Dedifferentiated amniotic fluid mesenchymal stem cell (primary cell): Measurements from ENCODE around the gene PKHD1.
"Not testable (repeated sequence)": the region's sequence is repeated elsewhere in the genome, so short reads cannot be mapped to it uniquely, and the experiment has no call there.

Source experiments
- DNase-seq: peaks from one replicate; pipeline ENCODE4 v3.0.0-alpha.2; 2016; ENCODE audit errors: extremely low spot score

The PKHD1 gene

DNA sequence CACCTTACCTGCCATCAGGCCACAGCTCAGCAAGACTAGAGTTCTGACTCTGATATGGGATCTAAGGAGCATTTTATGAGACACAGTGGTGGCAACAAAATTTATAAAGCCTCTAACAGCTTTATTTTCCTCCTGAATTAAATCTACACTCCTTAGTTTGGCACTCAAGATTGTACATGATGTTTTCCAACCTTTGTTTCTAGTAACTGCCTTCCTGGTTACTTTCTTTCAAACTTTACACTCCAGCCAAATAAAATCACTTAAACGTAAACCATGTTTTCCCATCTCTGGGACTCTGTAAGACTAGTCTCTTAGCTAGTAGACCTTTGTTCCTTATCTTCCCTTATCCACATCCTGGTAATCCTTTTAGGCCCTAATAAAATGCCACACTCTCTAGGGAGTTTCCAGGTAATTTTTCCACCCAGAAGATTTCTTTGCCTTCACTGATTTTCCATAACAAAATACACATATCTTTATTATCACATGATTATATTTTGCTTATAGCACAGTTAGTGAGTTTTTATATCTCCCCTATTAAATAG lies 92.1 kb downstream of the PKHD1 start:
- DNase-seq, result no peak

DNA sequence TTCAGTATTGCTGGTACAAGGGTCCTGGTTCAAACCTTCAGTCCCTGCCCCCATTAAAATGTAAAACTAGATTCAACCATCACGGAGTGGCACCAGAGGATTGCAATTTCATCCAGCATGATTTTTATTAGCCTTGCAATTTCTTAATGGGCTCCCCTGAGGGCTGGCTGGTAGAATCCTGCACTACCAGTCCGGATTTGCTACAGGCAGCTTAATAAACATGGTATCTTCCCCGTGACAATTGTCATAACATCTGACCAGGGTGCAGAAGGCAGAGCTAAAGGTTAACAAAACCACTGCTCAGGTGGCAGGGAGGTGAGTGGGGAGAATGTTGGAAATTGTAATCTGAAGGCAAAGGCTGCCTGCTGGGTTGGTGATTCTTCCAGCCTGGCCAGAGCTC lies 94.5 kb downstream of the PKHD1 start:
- no peak for DNase-seq

DNA sequence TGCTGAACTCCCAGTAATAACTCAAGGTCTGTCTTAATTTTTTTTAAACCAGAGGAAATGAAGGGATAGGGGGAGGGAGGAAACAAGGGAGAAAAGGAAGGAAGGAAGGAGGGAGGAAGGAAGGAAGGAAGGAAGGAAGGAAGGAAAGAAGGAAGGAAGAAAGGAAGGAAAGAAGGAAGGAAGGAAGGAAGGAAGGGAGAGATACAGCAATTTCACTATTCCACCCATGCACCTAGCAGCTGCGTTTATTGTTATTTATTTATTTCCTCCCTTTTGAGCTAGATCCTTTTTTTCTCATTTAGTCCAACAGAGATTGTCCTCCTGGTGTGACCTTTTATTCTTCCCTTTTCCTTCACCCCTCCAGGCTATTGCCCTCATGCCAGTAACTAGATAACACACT lies 97.6 kb downstream of the PKHD1 start:
- no peak for DNase-seq

DNA sequence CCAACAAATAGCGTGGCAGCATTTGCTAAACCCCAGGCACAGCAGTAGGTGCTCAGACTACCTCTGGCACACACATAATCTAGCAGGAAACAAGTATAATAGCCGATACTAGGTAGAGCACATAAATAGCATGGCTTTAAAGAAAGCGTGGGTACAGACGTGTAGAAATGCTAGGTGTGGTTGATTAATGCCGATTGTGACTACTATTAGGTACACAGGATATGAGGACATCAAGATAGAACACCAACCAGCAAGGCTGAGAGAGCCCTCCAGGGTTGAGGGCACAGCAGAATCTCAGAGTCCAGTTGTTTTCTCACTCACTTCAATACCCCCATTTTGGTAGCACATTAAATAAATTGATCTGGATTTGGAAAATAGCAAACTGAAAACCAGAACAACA lies 100.5 kb downstream of the PKHD1 start:
- DNase-seq, result no peak

DNA sequence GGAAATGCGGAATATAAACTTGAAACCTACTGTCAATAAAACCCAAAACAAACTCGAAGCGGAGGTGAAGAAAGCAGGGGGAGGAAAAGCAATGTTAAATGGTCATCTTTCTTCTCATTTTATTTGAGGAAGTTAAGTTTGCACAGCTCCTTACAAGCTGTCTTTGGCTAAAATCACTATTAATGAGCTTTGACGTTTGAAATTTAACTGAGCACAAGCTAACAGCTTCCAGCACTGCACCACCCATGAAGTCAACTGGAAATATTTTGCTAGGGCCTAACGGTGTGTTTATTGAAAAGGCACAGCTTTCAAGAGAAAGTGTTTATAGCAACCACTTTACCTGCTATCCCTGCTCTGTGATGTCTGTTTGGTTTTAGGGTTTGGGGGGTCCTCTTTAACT lies 103.8 kb downstream of the PKHD1 start:
- DNase-seq, result no peak

DNA sequence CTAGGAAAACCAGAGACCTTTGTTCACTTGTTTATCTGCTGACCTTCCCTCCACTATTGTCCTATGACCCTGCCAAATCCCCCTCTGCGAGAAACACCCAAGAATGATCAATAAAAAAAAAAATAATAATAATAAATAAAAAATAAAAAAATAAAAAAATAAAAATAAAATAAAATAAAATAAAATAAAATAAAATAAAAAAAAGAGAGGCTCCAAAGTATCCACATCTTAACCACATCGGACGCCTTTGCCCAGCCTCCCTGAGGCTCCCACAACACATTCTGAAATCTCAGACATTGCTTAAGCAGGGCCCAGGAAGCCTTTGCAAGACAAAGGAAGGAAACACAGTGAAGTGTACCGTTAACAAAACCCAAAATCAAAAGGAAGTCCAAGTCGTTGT lies 104.7 kb downstream of the PKHD1 start:
- DNase-seq, result not testable (repeated sequence)

DNA sequence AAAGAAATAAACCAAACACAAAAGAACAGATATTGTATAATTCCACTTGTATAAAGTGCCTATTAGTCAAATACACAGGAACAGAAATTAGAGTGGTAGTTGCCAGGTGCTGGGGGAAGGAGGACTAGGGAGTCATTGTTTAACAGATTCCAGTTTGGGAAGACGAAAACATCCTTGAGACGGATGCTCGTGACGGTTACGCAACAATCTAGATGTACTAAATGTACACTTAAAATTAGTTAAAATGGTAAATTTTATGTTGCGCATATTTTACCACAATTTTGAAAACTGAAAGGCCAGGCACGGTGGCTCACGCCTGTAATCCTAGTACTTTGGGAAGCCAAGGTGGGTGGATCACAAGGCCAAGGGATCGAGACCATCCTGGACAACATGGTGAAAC lies 111.0 kb downstream of the PKHD1 start:
- DNase-seq, result no peak

DNA sequence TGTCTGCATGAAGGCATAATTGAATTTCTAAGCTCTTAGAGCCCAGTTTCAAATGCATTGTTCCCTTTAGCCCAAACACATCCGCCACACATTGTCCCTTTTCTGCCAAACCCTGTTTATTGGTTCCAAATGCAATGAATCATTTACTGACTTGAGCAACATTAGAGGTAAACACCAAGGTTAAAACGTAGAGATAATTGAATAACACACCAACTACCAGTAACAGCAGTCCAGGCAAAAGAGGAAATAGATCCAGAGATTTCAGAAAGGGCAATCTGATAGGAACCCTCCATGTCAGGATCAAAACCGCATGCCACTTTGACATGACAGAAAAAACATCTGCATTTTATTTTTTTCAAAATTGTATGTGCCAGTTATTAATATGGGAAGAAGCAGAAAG lies 114.8 kb downstream of the PKHD1 start:
- DNase-seq, result no peak

DNA sequence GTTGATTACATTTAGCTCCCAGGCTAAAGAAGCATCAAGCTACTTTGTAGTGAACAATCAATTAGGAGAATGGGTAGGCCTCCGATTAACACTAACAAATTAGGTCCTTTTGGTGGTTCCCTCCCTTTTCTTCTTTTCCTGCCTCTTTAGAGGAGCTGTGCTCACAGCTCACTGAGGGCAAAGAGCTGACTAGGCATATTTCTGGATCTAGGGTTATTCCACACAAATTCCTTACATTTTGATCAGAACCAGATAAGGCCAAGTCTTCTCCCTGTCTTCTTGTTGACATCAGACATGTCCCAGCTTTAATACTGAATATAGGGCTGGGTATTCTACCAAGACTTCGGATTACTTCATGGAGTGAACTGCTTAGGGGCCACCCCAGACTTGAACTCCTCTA lies 119.1 kb downstream of the PKHD1 start:
- DNase-seq, result no peak

DNA sequence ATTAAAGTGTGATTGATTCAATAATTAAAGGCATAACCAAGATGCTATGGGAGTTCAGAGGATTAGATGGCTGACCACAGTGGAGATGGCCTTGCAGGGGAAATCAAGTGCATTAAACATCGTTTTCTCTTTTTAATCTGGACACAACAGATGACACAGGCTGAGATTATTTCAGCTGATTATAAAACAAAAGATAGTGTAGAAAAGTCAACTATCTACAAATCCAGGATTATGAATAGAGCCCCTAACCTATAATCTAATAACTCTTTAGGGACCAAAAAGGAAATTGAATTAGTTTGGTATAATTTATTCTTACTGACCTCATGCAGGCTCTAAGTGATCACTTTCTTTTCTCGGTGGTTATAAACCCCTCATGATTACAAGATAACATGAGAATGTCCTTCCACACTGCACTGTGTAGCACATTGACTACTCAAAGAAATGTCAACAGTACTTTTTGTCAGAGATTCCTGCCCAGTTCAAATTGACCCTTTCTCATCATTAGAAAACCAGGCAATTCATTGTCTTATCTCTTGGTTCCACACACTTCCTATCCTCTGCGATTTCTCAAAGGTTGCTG lies 122.1 kb downstream of the PKHD1 start:
- DNase-seq, result no peak

DNA sequence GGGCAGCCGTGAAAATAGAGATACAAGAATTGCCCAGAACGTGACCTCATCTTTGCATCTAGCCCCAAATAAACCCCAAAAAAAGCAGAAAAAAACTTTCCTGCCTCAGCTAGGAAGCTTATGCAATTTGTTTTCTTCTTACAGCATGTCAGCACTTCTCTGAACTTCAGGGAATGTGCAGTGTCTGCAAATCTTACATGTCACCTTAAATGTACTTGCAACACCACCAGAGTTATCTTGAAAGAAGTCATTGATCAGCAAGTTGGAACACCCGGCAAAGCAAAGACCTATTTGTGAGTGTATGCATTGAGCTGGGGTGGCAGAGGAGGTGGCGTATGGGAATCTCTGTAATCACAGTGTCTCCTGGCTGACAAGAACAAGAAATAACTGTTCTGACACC lies 123.4 kb downstream of the PKHD1 start:
- no peak for DNase-seq

DNA sequence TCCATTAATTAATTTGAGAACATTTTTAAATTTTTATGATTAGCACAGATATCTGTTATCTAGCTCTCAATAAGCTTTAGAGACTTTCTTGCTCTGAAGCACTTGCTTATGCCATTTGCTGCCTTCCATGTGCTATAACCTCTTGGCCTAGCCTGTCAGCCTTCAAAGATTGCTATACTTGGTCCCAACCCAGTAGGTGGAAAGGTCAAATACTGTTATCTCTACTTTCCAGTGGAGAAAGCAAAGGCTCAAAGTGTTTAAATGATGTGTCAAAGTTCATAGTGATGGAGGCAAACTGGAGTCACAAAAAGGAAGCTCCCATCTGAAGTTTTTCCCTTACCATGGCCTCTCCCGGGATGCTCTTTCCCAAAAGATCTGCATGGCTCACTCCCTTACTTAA lies 125.1 kb downstream of the PKHD1 start:
- no peak for DNase-seq

DNA sequence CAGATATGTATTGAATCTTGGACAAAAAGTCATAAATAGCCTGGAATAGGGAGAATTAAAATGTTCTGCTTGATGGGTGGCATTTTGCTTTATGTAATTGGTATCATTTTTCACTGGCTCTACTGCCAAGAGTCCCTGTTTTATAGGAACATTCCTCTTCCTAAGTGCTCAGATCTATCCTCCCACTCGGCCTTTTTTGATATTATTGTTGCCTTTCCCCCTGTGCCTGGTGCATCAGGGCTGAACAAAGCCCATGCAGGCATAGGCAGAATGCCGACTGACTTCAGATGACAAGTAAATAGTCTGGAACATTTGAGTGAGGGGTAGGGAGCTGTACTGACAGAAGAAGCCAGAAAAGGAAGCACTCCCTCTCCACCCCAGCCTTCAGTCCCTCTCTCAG lies 127.0 kb downstream of the PKHD1 start:
- no peak for DNase-seq

DNA sequence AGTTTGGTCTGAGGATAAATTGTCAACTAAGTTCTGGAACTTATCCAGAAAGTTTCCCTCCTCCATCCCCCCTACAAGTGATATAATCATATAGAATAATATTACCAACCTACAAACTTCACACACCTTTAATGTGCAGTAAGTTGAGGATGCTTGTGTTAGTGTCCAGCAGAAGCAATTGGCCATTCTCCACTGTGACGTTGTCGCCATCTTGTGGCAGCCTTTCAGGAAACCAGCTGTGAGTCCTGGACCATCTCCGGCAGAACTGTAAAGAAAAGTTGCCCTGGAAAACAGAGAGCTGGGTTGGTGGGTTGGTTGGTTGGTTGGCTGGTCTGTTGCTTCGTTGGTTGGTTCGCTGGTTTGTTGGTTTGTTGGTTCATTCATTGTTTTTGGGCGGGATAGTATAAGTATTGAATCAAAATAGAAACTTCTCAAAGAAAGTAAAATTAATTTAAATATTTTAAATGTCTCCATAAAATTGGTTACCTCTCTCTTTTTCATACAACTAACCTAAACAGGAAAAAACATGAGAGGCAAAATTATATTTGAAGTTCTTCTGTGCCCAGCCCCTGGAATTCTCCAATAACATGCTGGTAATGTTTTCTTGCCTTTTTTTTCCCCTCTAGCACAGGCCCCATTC lies 127.5 kb downstream of the PKHD1 start:
- DNase-seq, result peak; percentile 27

DNA sequence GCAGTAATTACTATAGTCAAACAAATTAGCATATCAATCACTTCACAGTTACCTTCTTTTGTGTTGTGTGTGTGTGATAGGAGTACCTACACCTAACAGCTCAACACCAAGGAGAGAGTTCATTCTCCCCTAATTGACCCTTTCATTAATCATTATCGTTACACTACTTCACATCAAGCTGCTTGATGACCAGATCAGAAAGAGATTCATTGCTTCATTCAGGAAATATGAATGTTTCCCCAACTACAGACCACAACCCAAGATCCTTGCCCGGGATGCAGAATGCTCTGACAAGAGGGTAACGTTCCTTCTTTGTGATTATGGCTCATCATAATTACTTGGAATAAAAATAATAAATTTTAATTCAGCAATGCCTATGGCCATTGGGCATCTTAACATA lies 132.7 kb downstream of the PKHD1 start:
- no peak for DNase-seq

DNA sequence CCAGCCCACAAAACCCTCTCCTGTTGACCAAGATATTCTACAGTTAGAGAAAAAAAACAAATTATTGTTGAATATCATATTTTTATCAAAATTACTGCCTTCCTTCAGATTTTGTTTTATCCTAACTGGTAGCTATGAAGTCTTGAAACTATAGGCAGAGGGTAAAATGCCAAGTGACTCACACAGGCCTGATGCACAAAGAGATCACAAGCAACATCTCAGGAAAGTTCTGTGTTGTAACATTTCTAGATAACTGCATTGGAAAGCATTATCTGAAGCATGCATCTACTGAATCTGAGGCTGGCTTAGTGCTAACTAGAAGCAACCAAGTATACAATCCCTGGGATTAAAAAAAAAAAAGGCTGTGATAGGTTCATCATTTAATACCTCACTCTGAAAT lies 134.2 kb downstream of the PKHD1 start:
- no peak for DNase-seq

DNA sequence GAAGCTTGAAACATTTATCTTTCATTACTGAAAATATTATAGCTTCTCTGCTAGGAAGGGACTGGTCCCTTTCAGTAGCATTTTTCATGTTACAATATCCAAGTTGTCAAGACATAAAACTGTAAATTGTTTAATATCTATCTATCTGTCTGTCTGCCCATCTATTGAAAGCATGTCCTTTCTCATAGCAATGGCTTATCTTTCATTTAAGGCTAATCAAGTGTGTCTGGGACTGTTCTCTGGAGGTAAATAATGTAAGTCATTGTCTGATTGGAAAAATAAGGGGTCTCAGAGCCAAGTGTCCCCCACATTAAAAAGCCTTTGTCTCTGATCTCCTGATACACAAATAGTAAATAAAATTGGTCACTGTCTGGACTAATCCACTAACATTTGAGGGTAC lies 135.5 kb downstream of the PKHD1 start:
- no peak for DNase-seq

DNA sequence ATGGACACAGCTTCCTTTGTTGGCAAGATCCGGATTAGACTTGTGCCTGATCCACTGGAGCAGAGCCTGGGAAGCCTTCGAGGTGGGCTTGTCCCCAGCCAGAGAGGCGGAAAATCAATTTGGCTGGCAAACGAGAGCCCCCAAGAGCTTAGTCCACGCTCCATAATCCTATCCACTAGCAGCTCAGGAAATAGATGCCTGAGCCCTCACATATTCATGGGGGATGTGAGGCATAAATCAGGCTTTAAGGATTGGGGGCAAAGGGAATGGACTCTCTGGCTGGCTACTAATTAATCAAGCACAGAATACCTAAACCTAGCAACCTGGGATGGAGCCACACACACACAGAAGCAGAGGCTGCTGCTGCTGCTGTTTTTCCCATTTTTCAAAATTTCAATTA lies 137.9 kb downstream of the PKHD1 start:
- DNase-seq, result no peak

DNA sequence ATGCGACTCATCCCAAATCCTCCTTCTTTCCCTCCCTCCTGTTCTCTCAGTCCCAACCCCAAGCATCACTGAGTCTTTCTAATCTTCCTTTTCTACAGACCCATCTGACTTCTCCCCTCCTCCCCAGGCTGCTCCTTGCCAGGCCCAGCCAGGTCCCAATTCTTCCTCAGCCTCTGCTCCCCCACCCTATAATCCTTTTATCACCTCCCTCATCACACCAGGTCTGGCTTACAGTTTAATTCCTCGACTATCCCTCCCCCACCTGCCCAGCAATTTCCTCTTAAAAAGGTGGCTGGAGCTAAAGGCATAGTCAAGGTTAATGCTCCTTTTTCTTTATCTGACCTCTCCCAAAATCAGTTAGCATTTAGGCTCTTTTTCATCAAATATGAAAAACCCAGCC lies 147.7 kb downstream of the PKHD1 start:
- DNase-seq, result not testable (repeated sequence)

DNA sequence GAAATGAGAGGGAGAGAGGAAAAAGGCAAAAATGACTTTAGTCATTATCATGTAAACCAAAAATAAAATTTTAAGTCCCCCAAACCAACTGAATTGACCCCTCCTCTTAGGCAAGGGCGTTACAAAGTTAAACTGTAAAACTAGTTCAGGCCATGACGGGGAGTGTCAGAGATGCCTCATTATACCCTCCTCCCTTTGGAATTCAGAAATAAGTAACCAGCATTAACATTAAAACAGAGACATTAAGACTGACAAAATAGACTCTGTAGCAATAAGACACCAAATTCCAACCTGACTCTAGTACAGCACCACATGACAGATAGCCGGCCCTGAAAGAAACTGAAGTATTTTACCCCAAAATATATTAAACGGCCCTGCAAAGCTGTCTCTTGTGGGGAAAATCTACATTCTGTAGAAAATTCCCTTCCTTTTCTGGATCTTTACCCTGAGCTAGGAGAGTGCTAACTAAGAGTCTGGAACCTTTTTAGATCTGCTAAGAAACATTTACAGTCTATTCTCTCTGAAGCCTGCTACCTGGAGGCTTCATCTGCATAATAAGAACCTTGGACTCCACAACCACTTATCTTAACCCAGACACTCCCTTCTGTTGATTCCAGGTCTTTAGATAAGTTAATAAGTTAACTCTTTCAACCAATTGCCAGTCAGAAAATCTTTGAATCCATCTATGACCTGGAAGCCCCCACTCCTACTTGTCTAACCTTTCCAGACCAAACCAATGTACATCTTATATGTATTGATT lies 150.7 kb downstream of the PKHD1 start:
- DNase-seq, result no peak

DNA sequence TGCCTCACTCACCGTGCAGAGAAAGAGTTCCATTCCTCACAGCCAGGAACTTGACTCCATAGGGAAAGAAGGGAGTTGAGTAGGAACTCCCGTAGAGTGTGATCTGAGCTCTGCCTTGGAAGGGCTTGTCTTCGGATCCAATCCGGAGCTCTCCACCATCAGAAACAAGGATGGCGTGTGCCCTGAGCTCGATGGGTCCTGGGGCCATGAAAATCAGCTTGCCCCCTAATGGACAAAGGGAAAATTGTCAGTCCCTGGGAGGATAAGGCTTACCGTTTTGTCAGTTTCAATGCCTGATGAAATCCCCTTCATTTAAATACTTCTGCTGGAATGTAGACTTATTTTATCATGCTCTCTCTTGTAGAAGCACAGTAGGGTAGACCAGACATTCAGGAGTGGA lies 153.3 kb downstream of the PKHD1 start:
- DNase-seq, result no peak

DNA sequence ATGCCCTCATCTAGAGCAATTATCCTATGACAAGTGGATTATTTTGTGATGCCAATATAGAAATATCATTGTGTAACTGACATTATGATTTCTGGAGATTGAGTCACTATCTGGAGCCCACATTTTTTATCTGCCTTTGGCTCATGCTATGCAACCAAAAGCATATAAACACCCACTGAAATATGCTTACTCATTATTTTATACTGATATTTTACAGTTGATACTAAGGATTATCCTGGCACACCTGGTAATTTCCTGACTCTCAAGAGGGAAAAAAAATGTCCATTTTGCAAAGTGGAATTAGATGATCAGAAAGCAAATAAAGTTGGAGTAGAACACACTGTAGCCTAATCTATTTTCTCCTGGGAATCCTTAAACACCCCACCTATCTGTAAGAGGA lies 154.5 kb downstream of the PKHD1 start:
- DNase-seq, result no peak

DNA sequence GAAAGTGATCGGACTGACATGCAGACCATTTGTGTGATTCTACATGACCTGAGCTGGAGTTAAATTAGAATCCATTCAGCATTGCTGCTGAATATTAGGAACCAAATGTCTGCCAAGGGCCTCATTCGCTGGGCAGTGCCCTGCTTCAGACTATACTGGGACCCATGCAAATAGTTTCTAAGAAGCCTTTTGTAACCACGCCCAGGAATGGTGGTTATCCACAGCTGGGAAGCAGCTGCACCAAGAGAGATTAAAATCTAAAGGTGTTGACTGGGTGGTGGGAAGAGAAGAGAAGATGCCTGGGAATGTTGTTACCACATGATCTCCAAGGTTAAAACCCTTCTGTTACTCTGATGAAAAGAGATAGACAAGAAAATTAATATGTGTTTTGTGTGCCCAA lies 156.8 kb downstream of the PKHD1 start:
- no peak for DNase-seq
